ENCODE results near the gene CEMIP2. TPM values are rescaled to one million over a fixed set of nuclear protein-coding genes. Genes with fewer than 3 reads are reported as not detected.

The CEMIP2 gene
- total RNA-seq, 1 donor from 2014 or later = 34.4 TPM

DNA sequence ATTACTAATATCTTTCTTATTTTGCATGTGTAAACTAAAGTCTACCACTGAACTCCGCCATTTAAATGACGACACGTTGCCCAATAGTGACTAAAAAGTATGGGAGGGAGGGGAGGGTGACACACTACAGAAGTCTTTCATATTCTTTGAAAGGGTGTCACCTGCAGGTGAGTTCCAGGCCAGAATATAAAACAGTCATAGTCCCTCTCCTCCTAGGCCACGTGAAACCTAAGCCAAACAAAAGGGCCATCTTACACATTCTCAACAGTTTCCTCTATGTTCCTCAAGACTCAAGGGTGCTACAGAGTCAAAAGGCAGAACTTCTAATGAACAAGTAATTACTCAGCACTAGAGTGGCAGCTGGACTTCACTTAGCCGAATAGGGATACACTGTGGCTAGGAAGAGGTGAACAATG lies 6.4 kb downstream of the CEMIP2 start:
- H3K4me1 ChIP-seq = peaks cover 0 to 16% of the 10 kb centered on the region in 2 donors
- H3K27me3 ChIP-seq = no peaks in the 10 kb centered on the region
- intact Hi-C loops (cut with DNase I) = no loop called here
- no peaks in the 10 kb centered on the region for H3K36me3 ChIP-seq
- no peak overlapping the region for H3K27ac ChIP-seq
- H3K4me3 ChIP-seq = no peak overlapping the region
- no peak for DNase-seq (ENCODE audit: low spot score in 2 of 2)
- TF ChIP-seq, protein P1, sequence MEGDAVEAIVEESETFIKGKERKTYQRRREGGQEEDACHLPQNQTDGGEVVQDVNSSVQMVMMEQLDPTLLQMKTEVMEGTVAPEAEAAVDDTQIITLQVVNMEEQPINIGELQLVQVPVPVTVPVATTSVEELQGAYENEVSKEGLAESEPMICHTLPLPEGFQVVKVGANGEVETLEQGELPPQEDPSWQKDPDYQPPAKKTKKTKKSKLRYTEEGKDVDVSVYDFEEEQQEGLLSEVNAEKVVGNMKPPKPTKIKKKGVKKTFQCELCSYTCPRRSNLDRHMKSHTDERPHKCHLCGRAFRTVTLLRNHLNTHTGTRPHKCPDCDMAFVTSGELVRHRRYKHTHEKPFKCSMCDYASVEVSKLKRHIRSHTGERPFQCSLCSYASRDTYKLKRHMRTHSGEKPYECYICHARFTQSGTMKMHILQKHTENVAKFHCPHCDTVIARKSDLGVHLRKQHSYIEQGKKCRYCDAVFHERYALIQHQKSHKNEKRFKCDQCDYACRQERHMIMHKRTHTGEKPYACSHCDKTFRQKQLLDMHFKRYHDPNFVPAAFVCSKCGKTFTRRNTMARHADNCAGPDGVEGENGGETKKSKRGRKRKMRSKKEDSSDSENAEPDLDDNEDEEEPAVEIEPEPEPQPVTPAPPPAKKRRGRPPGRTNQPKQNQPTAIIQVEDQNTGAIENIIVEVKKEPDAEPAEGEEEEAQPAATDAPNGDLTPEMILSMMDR (IDR thresholded peaks at IDR 0.05) = no peak
- no peaks in the 10 kb centered on the region for H3K9me3 ChIP-seq

DNA sequence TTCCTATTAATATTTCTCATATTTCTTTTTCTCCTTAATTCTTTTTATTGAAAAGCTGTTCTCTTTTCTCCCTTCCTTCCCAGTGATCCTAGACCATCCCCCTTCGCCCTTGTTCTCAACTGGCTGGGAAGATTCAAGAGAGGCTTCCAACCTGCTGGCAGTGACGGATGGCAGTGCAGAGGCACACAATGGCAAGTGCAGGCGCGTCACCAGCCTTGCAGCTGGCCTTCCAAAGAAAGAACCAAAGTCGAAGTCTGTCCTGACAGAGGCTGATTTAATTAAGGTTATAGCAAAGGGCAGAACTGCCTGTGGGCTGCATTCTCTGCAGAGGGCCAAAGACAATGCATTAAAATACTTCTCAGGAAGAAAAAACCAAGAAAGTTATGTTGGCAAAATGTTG lies 7.4 kb downstream of the CEMIP2 start:
- Histone ChIP-seq H3K4me3 (no peak overlapping the region), H3K9me3 (no peaks in the 10 kb centered on the region), H3K4me1 (peaks cover 0 to 13% of the 10 kb centered on the region in 2 donors), H3K27ac (no peak overlapping the region), H3K36me3 (no peaks in the 10 kb centered on the region), H3K27me3 (no peaks in the 10 kb centered on the region)
- intact Hi-C loops (cut with DNase I) = no loop called here
- TF ChIP-seq, protein P1 (IDR thresholded peaks at IDR 0.05) = no peak
- DNase-seq (ENCODE audit: low spot score in 2 of 2) = no peak

DNA sequence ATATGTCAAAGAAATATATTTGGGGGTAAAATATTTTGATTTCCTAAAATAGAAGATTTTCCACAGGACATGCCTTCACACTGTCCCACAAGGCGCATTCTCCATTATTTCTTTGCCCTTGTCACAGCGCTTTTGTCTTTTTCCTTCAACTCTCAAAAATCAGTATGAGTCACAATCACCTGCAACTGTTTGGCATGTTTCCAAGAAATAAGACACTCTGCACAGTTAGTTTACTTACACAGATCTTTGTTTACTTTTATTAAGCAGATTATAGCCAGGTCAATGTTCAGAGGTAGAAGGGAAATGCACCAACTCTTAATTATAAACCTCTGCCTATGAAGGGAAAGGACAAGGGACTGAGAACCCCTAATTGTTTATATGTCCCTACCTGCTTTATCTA lies 9.5 kb downstream of the CEMIP2 start:
- no peaks in the 10 kb centered on the region for H3K36me3 ChIP-seq
- TF ChIP-seq, protein P1 (IDR thresholded peaks at IDR 0.05) = no peak
- no peak for DNase-seq (ENCODE audit: low spot score in 2 of 2)
- peaks cover 0 to 8% of the 10 kb centered on the region in 2 donors for H3K4me1 ChIP-seq
- H3K9me3 ChIP-seq = no peaks in the 10 kb centered on the region
- H3K4me3 ChIP-seq = no peak overlapping the region
- H3K27ac ChIP-seq = no peak overlapping the region
- intact Hi-C loops (cut with DNase I) = no loop called here
- H3K27me3 ChIP-seq = no peaks in the 10 kb centered on the region

DNA sequence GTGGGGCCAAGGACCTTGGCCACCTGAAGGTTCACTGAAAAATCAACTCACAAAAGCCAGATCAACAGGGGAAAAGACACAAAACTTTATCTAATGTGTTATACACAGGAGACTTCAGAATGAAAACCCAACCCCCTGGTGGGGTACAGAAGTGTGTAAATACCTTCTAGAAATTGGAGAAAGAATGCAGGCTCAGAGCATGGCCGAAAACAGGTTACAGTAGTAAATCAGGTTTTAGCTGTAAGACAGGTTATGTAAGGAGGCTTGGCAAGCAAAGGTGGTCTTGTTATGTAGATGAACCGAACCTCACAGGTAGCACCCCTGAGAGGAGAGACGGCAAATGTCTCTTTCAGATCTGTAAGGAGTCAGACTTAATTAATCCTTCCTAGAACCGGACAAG lies 10.0 kb downstream of the CEMIP2 start:
- H3K27ac ChIP-seq = no peak overlapping the region
- no peaks in the 10 kb centered on the region for H3K27me3 ChIP-seq
- no peaks in the 10 kb centered on the region for H3K9me3 ChIP-seq
- H3K4me1 ChIP-seq = peaks cover 0 to 8% of the 10 kb centered on the region in 2 donors
- no peaks in the 10 kb centered on the region for H3K36me3 ChIP-seq
- TF ChIP-seq, protein P1 (IDR thresholded peaks at IDR 0.05) = no peak
- H3K4me3 ChIP-seq = no peak overlapping the region
- intact Hi-C loops (cut with DNase I) = no loop called here
- no peak for DNase-seq (ENCODE audit: low spot score in 2 of 2)

DNA sequence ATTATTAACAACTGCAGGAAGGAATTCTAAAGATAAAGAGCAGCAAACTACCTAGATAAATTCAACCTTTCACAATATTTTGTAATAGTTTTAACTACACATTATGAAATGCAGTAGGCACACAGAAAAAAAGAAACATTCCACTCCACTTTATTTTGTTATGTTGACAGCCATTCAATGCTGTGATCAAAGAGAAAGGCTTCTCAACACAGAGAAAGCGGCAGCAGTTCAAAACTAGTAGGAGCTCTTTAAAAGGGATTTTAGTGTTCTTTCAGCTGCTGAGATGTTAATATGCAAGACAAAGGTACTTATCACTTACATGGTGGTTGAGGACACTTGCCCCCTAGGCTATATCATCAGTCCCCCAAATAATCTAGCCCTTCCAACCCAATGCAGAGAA lies 11.6 kb downstream of the CEMIP2 start:
- Histone ChIP-seq H3K4me1 (peaks cover 0 to 8% of the 10 kb centered on the region in 2 donors), H3K4me3 (no peak overlapping the region), H3K9me3 (no peaks in the 10 kb centered on the region), H3K36me3 (no peaks in the 10 kb centered on the region), H3K27ac (no peak overlapping the region), H3K27me3 (no peaks in the 10 kb centered on the region)
- TF ChIP-seq, protein P1 (IDR thresholded peaks at IDR 0.05) = no peak
- intact Hi-C loops (cut with DNase I) = no loop called here
- no peak for DNase-seq (ENCODE audit: low spot score in 2 of 2)

DNA sequence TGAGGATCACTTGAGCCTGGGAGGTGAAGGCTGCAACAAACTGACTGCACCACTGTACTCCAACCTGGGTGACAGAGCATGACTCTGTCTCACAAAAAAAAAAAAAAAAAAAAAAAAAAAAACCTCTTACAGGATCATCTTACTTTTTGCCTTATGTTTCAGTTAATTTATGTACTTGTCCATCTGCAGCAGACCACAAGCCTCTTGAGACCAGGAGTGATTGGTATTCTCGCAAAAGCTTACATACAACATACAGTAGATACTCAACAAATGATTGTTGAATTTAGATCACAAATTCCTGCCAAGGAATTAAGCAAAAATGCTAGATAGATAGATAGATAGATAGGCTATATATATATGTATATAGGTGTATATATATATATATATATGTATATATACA lies 12.4 kb downstream of the CEMIP2 start:
- H3K9me3 ChIP-seq = no peaks in the 10 kb centered on the region
- no peaks in the 10 kb centered on the region for H3K27me3 ChIP-seq
- H3K27ac ChIP-seq = no peak overlapping the region
- intact Hi-C loops (cut with DNase I) = no loop called here
- TF ChIP-seq, protein P1 (IDR thresholded peaks at IDR 0.05) = no peak
- no peak overlapping the region for H3K4me3 ChIP-seq
- no peaks in the 10 kb centered on the region for H3K36me3 ChIP-seq
- H3K4me1 ChIP-seq = peaks cover 0 to 7% of the 10 kb centered on the region in 2 donors
- no peak for DNase-seq (ENCODE audit: low spot score in 2 of 2)
